Fibroblast of lung (primary cell): Measurements from ENCODE around the gene OR10A3.

Experiments used
- CTCF ChIP-seq, 2 donors: IDR thresholded peaks in 1 of 2; conservative IDR thresholded peaks in 1 of 2; 1 replicate in 1 of 2; 2 replicates in 1 of 2; pipeline ENCODE4 v1.5.1; 2011 to 2012; ENCODE audit warnings: low read length in 2 of 2, control low read depth in 1 of 2, inconsistent platforms in 1 of 2, low read depth in 1 of 2, mild to moderate bottlenecking in 1 of 2
- EZH2 ChIP-seq: IDR thresholded peaks from 2 replicates; pipeline ENCODE4 v1.5.1; 2012; ENCODE audit warnings: low read length, control low read depth, mild to moderate bottlenecking; ENCODE audit errors: missing control alignments

DNA sequence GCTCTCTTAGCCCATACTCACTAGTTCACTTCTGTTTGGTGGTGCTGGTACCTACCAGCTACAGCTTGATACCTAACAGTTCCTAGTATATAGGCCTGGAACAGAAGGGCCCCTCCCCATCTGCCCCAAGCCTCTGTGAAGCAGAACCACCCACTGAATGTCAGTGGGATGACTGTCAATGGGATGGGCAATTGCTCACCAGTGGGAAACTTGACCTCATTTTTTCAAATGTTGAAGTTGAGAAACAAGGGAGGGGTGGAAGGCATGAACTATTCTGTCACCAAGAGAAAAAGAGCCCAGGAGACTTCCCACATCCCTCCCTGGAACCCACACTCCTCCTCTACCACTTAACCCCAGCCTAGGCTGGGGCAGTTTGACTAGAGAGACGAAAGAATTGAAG lies 23.9 kb upstream of the OR10A3 start, which contains the start of gene NLRP10:
- TF ChIP-seq EZH2 (no peak), CTCF (conservative IDR thresholded peaks at IDR 0.05 in 1 of 2, IDR thresholded peaks at IDR 0.05 in 1 of 2; ENCODE audit: low read depth in 1 of 2, low read length in 2 of 2) (no peak)
